CD4-positive, alpha-beta T cell (primary cell): ENCODE data around the gene SLX9. TPM values are rescaled to one million over a fixed set of nuclear protein-coding genes. Genes with fewer than 3 reads are reported as not detected.

ENCODE experiments used
- ATAC-seq: fragments of 200-7000 bp; cut with Tn5 transposase; one replicate; pipeline ENCODE4 v1.10.0; 2022; ENCODE audit warnings: mild to moderate bottlenecking; ENCODE audit not compliant: poor library complexity
- CTCF ChIA-PET: fragments of 350-600 bp; sonication (Branson Sonifier 250); formaldehyde crosslinking; loops from one replicate; lab custom pipeline; 2021; ENCODE audit warnings: antibody characterized with exemption, inconsistent platforms; lab: Charles Lee
- POLR2A ChIA-PET: fragments of 350-600 bp; sonication (Branson Sonifier 250); formaldehyde crosslinking; loops from one replicate; lab custom pipeline; 2021; ENCODE audit warnings: antibody characterized with exemption, inconsistent platforms; lab: Charles Lee
- DNase-seq, 14 experiments: peaks; one replicate each; pipeline ENCODE4 v3.0.0-alpha.2; 2013 to 2020; ENCODE audit warnings: mixed read lengths in 2 of 14
- H3K27ac ChIP-seq, 2 donors: one replicate each; pipeline versions ENCODE4 v1.5.1 to v1.7.0; 2013; ENCODE audit warnings: low read length in 2 of 2, low read depth in 1 of 2, mild to moderate bottlenecking in 1 of 2
- H3K27me3 ChIP-seq, 2 experiments: 1 replicate in 1 of 2; 2 replicates in 1 of 2; pipeline versions ENCODE4 v1.6.1 to v1.7.0; 2013; ENCODE audit warnings: low read length in 2 of 2, control low read depth in 1 of 2, mild to moderate bottlenecking in 1 of 2, moderate library complexity in 1 of 2; ENCODE audit not compliant: insufficient read depth in 2 of 2, control insufficient read depth in 1 of 2
- H3K36me3 ChIP-seq: one replicate; pipeline ENCODE4 v1.6.1; 2013; ENCODE audit warnings: low read length, control low read depth; ENCODE audit not compliant: insufficient read depth
- H3K4me1 ChIP-seq: one replicate; pipeline ENCODE4 v1.6.1; 2013; ENCODE audit warnings: low read length, control low read depth; ENCODE audit not compliant: insufficient read depth
- H3K4me3 ChIP-seq: one replicate; pipeline ENCODE4 v1.5.1; 2013; ENCODE audit warnings: mild to moderate bottlenecking, low read length, moderate library complexity
- H3K9me3 ChIP-seq, 2 experiments: 1 replicate in 1 of 2; 2 replicates in 1 of 2; pipeline versions ENCODE4 v1.6.1 to v1.7.0; 2013; ENCODE audit warnings: low read length in 2 of 2, mild to moderate bottlenecking in 2 of 2, control low read depth in 1 of 2, moderate library complexity in 1 of 2; ENCODE audit not compliant: control insufficient read depth in 1 of 2, insufficient read depth in 1 of 2
- H3K27ac Mint-ChIP-seq: one replicate; pipeline ENCODE4 v1.8.0; 2020; ENCODE audit warnings: mixed read lengths
- H3K27me3 Mint-ChIP-seq: one replicate; pipeline ENCODE4 v1.8.0; 2021; ENCODE audit warnings: mixed read lengths
- H3K36me3 Mint-ChIP-seq: one replicate; pipeline ENCODE4 v1.8.0; 2021; ENCODE audit warnings: low read depth, mixed read lengths
- H3K4me1 Mint-ChIP-seq: one replicate; pipeline ENCODE4 v1.8.0; 2021; ENCODE audit warnings: low read depth, mixed read lengths
- H3K4me3 Mint-ChIP-seq: one replicate; pipeline ENCODE4 v1.8.0; 2020; ENCODE audit warnings: mild to moderate bottlenecking, mixed read lengths
- H3K9me3 Mint-ChIP-seq: one replicate; pipeline ENCODE4 v1.8.0; 2020; ENCODE audit warnings: mixed read lengths
- intact Hi-C, 2 experiments: fragments of 100-400 bp; cut with DNase I in 1 of 2; cut with micrococcal nuclease in 1 of 2; formaldehyde crosslinking; loops; one replicate each; pipeline versions ENCODE4 v1.15.1 to v1.9.0; 2023 to 2025; cut with DNase I, micrococcal nuclease
- total RNA-seq, 174 experiments: library from RNA in 2 of 174; stranded (reverse) in 2 of 174; gene quantifications; one replicate each; pipeline ENCODE4 v1.2.3 and lab custom pipeline; 2021 to 2026
- TF ChIP-seq, protein P1 (sequence below): fragments of 200-600 bp; IDR thresholded peaks from one replicate; pipeline ENCODE4 v1.8.0; 2022; ENCODE audit warnings: antibody characterized with exemption, mild to moderate bottlenecking

The SLX9 gene
- total RNA-seq, 2 experiments from 2014 or later: 7.7 to 9.1 TPM

DNA sequence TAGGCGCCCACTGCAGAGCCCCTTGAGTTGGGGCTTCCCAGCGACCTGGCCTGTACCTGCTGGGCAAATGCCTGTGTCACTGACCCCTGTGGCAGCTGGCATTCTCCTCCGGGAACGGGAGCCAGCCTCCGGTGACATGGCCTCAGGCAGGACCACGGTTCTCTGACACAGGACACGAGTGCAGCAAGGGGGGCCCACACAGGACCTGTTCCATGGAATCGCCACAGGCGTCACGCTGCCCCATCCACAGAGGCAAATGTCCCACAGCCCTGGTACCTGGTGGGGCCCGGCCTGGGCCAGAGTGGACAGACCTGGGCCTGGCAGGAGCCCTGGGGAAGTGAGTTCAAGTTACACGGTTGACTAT, 21.7 kb upstream of the SLX9 start:
- TF ChIP-seq, protein P1, sequence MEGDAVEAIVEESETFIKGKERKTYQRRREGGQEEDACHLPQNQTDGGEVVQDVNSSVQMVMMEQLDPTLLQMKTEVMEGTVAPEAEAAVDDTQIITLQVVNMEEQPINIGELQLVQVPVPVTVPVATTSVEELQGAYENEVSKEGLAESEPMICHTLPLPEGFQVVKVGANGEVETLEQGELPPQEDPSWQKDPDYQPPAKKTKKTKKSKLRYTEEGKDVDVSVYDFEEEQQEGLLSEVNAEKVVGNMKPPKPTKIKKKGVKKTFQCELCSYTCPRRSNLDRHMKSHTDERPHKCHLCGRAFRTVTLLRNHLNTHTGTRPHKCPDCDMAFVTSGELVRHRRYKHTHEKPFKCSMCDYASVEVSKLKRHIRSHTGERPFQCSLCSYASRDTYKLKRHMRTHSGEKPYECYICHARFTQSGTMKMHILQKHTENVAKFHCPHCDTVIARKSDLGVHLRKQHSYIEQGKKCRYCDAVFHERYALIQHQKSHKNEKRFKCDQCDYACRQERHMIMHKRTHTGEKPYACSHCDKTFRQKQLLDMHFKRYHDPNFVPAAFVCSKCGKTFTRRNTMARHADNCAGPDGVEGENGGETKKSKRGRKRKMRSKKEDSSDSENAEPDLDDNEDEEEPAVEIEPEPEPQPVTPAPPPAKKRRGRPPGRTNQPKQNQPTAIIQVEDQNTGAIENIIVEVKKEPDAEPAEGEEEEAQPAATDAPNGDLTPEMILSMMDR: no peak
- ChIA-PET CTCF (interaction anchor here (1.0 to 4.8 kb wide), 2 partner anchors 9 to 26 kb away, joined by 3 to 24 read pairs; no protein-coding TSS in a partner anchor), POLR2A (interaction anchor here (0.6 to 10.8 kb wide), 2 partner anchors 12 to 34 kb away, joined by 3 to 362 read pairs; no protein-coding TSS in a partner anchor)
- Mint-ChIP-seq H3K27ac (peak overlapping the region; percentile 96), H3K9me3 (no peaks in the 10 kb centered on the region), H3K27me3 (no peaks in the 10 kb centered on the region), H3K36me3 (peaks cover 47% of the 10 kb centered on the region), H3K4me3 (peak overlapping the region; percentile 93), H3K4me1 (peaks cover 82% of the 10 kb centered on the region)
- H3K27me3 ChIP-seq: no peaks in the 10 kb centered on the region
- DNase-seq: no peak
- H3K4me1 ChIP-seq: peaks cover 75% of the 10 kb centered on the region
- H3K36me3 ChIP-seq: peaks cover 18% of the 10 kb centered on the region
- no peak for ATAC-seq
- peak overlapping the region; percentile 80 for H3K4me3 ChIP-seq
- intact Hi-C loops: no loop called here
- no peaks in the 10 kb centered on the region for H3K9me3 ChIP-seq
- H3K27ac ChIP-seq: peak overlapping the region; percentile 46 to 73

DNA sequence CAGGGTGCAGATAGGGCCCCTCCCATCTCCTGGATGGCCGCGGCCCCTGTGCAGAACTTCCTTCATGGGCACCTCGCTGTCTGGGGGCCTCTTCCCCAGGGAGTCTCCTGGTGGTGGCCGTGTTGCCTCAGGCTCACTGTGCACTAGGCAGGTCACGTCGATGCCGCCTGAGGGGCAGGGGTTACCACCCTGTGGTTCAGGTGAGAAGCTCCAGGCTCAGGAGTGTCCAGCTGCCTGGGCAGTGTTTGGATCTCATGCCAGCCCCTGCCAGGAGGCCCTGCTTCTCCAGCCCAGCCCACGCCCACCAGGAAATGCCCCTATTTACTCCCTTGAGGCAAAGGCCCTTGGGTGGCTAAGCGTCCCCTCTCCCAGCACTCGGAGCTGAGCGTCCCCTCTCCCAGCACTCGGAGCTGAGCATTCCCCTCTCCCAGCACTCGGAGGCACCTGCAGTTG, 21.2 kb upstream of the SLX9 start:
- Histone ChIP-seq H3K9me3 (no peaks in the 10 kb centered on the region), H3K4me3 (peak overlapping the region; percentile 80), H3K36me3 (peaks cover 18% of the 10 kb centered on the region), H3K27me3 (no peaks in the 10 kb centered on the region), H3K4me1 (peaks cover 70% of the 10 kb centered on the region), H3K27ac (peak overlapping the region; percentile 46 to 73)
- H3K4me1 Mint-ChIP-seq: peaks cover 82% of the 10 kb centered on the region
- intact Hi-C loops: no loop called here
- H3K27ac Mint-ChIP-seq: peak overlapping the region; percentile 96
- CTCF ChIA-PET: interaction anchor here (0.6 kb wide), 1 partner anchor 220 kb away, joined by 3 read pairs; no protein-coding TSS in a partner anchor
- H3K9me3 Mint-ChIP-seq: no peaks in the 10 kb centered on the region
- H3K4me3 Mint-ChIP-seq: peak overlapping the region; percentile 93
- DNase-seq: no peak
- TF ChIP-seq, protein P1: no peak
- no peaks in the 10 kb centered on the region for H3K27me3 Mint-ChIP-seq
- peaks cover 47% of the 10 kb centered on the region for H3K36me3 Mint-ChIP-seq
- POLR2A ChIA-PET: interaction anchor here (10.8 kb wide), 1 partner anchor 12 kb away, joined by 362 read pairs; no protein-coding TSS in a partner anchor
- no peak for ATAC-seq

- intact Hi-C loops: no loop called here
- H3K4me1 ChIP-seq: peaks cover 68% of the 10 kb centered on the region
- peaks cover 18% of the 10 kb centered on the region for H3K36me3 ChIP-seq
- DNase-seq (peak in 2 of 14 experiments; percentile 33 to 34), ATAC-seq (no peak)
- H3K27ac ChIP-seq: peak overlapping the region; percentile 71 to 73
- Mint-ChIP-seq H3K27ac (peak overlapping the region; percentile 96), H3K27me3 (no peaks in the 10 kb centered on the region), H3K9me3 (no peaks in the 10 kb centered on the region), H3K36me3 (peaks cover 47% of the 10 kb centered on the region), H3K4me3 (peak overlapping the region; percentile 96), H3K4me1 (peaks cover 83% of the 10 kb centered on the region)
- CTCF ChIA-PET: interaction anchor here (0.6 to 1.4 kb wide), 2 partner anchors 12 to 220 kb away, joined by 3 to 4 read pairs; no protein-coding TSS in a partner anchor
- TF ChIP-seq, protein P1: no peak
- H3K4me3 ChIP-seq: peak overlapping the region; percentile 80
- POLR2A ChIA-PET: interaction anchor here (1.2 to 10.8 kb wide), 3 partner anchors 8 to 118 kb away, joined by 7 to 362 read pairs (median 12); partner anchors contain the start of gene UBE2G2
- no peaks in the 10 kb centered on the region for H3K27me3 ChIP-seq
- no peaks in the 10 kb centered on the region for H3K9me3 ChIP-seq
These were observed 20.5 kb upstream of the SLX9 start for GRCh38 chr21:44919111-44919912.
